ENCODE results near the gene XRCC1.

Gene XRCC1

GRCh38 chr19:43620061-43621001 lies 45.0 kb upstream of the XRCC1 start:
- no peaks in the 10 kb centered on the region for H3K9me3 ChIP-seq
- no peaks in the 10 kb centered on the region for H3K36me3 ChIP-seq
- TF ChIP-seq, protein P1, sequence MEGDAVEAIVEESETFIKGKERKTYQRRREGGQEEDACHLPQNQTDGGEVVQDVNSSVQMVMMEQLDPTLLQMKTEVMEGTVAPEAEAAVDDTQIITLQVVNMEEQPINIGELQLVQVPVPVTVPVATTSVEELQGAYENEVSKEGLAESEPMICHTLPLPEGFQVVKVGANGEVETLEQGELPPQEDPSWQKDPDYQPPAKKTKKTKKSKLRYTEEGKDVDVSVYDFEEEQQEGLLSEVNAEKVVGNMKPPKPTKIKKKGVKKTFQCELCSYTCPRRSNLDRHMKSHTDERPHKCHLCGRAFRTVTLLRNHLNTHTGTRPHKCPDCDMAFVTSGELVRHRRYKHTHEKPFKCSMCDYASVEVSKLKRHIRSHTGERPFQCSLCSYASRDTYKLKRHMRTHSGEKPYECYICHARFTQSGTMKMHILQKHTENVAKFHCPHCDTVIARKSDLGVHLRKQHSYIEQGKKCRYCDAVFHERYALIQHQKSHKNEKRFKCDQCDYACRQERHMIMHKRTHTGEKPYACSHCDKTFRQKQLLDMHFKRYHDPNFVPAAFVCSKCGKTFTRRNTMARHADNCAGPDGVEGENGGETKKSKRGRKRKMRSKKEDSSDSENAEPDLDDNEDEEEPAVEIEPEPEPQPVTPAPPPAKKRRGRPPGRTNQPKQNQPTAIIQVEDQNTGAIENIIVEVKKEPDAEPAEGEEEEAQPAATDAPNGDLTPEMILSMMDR (IDR thresholded peaks at IDR 0.05) = no peak
- peaks cover 13 to 17% of the 10 kb centered on the region in 2 experiments for H3K4me1 ChIP-seq (ENCODE audit: control insufficient read depth in 1 of 2, insufficient read depth in 1 of 2, low read depth in 1 of 2, low read length in 1 of 2)
- peak overlapping the region; percentile 84 to 94 for H3K4me3 ChIP-seq (ENCODE audit: low read depth in 1 of 2, low read length in 1 of 2)
- peaks cover 7% of the 10 kb centered on the region for H3K27me3 ChIP-seq
- peak overlapping the region; percentile 89 for H3K27ac ChIP-seq

DNA sequence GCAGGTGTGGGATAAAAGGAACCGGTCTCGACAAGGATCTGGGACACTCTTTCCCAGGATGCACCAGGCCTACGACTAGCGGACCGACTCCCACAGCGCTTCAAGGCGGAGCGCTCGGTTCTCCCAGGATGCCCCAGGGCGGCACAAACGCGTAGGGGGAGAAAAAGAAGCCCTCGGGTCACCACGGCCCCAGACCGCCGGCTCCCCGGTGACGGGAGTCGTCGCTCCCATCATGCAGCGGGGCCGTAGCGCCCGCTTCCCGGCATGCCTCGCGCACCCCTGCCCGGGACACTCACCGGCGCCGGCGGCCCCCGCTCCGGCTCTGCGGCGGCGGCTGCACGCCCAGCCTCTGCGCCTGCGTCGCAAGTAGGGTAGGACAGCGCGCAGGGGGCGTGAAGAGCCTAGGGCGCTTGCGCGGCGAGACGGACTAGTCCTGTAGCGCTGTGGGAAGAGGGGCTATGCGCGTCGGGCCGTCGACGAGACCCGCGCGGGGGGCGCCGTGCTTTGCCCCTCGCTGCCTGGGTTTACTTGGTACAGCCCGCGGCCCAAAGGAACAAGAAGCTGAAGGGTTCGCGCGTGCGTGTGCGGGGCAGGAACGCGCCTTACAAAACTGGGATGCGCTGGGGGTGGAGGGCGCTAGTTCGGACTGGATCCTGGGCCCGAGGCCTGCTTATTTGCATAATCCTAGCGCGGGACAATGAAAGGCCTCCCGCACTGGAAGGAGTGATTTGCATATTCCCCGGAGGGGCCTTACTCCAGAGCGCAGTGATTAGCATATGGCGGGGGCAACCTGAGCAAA lies 44.1 kb upstream of the XRCC1 start, which contains the start of gene ZNF428:
Gene ZNF428, minus strand, starts transcription at position 368 of the 799 bp plus-strand sequence. CDS start 5,325 bp downstream, outside the sequence.
- no peaks in the 10 kb centered on the region for H3K9me3 ChIP-seq
- TF ChIP-seq, protein P1 (IDR thresholded peaks at IDR 0.05) = no peak
- peak within 1 kb of the TSS; percentile 89 for H3K27ac ChIP-seq
- H3K4me1 ChIP-seq (ENCODE audit: control insufficient read depth in 1 of 2, insufficient read depth in 1 of 2, low read depth in 1 of 2, low read length in 1 of 2) = peaks cover 10 to 14% of the 10 kb centered on the region in 2 experiments
- H3K4me3 ChIP-seq (ENCODE audit: low read depth in 1 of 2, low read length in 1 of 2) = peak within 1 kb of the TSS; percentile 84 to 94
- no peaks in the 10 kb centered on the region for H3K36me3 ChIP-seq
- no peaks in the 10 kb centered on the region for H3K27me3 ChIP-seq

DNA sequence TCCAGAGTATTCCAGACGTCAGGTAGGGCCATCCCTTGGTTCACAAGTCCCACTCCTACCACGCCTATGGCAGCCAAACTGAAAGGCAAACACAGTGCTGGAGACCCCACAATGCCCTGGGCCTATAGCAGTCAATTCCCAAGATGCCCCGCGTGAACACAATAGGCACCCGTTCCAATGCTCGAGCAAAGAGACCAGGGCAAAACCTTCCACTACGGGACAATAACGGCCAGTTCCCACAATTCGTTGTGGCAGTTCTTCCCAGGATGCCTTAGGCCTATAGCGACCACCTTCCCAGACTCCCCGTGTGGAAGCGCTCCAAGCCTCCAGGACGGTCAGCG lies 43.6 kb upstream of the XRCC1 start:
- TF ChIP-seq, protein P1 (IDR thresholded peaks at IDR 0.05) = no peak
- H3K27ac ChIP-seq = peak overlapping the region; percentile 89
- no peaks in the 10 kb centered on the region for H3K9me3 ChIP-seq
- no peaks in the 10 kb centered on the region for H3K27me3 ChIP-seq
- peaks cover 10 to 14% of the 10 kb centered on the region in 2 experiments for H3K4me1 ChIP-seq (ENCODE audit: control insufficient read depth in 1 of 2, insufficient read depth in 1 of 2, low read depth in 1 of 2, low read length in 1 of 2)
- H3K4me3 ChIP-seq (ENCODE audit: low read depth in 1 of 2, low read length in 1 of 2) = peak overlapping the region; percentile 84 to 94
- H3K36me3 ChIP-seq = no peaks in the 10 kb centered on the region

DNA sequence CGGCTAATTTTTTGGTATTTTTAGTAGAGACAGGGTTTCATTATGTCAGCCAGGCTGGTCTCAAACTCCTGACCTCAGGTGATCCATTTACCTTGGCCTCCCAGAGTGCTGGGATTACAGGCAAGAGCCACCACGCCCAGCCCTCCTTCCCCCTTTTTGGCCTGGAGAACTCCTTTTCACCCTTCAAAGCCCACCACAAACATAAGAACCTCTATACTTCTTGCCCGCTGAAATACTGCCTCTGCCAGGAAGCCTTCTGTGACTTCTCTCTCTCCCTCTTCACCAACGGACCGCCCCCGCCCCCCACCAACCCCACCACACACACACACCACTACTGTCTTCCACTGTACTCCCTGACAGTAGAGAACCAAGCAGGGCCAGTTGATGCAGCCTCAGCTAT lies 41.6 kb upstream of the XRCC1 start:
- H3K36me3 ChIP-seq = no peaks in the 10 kb centered on the region
- H3K9me3 ChIP-seq = no peaks in the 10 kb centered on the region
- H3K27me3 ChIP-seq = no peaks in the 10 kb centered on the region
- TF ChIP-seq, protein P1 (IDR thresholded peaks at IDR 0.05) = no peak
- H3K4me1 ChIP-seq (ENCODE audit: control insufficient read depth in 1 of 2, insufficient read depth in 1 of 2, low read depth in 1 of 2, low read length in 1 of 2) = peaks cover 10 to 14% of the 10 kb centered on the region in 2 experiments
- no peak overlapping the region for H3K4me3 ChIP-seq (ENCODE audit: low read depth in 1 of 2, low read length in 1 of 2)
- no peak overlapping the region for H3K27ac ChIP-seq

GRCh38 chr19:43616306-43616705 lies 41.0 kb upstream of the XRCC1 start:
- Histone ChIP-seq H3K27me3 (no peaks in the 10 kb centered on the region), H3K9me3 (no peaks in the 10 kb centered on the region), H3K36me3 (no peaks in the 10 kb centered on the region), H3K27ac (no peak overlapping the region), H3K4me1 (ENCODE audit: control insufficient read depth in 1 of 2, insufficient read depth in 1 of 2, low read depth in 1 of 2, low read length in 1 of 2) (peaks cover 10 to 14% of the 10 kb centered on the region in 2 experiments), H3K4me3 (ENCODE audit: low read depth in 1 of 2, low read length in 1 of 2) (no peak overlapping the region)
- TF ChIP-seq, protein P1 (IDR thresholded peaks at IDR 0.05) = no peak

All from neutrophil (primary cell).